CD4-positive, alpha-beta memory T cell (primary cell): ENCODE results near the gene CD180. TPM values are rescaled to one million over a fixed set of nuclear protein-coding genes. Genes with fewer than 3 reads are reported as not detected.
"Not testable (repeated sequence)": the region's sequence is repeated elsewhere in the genome, so short reads cannot be mapped to it uniquely, and the experiment has no call there.

Source experiments
- CTCF ChIA-PET: fragments of 350-600 bp; sonication (Branson Sonifier 250); formaldehyde crosslinking; loops from one replicate; lab custom pipeline; 2021; ENCODE audit warnings: inconsistent platforms; ENCODE audit not compliant: partially characterized antibody; lab: Charles Lee
- POLR2A ChIA-PET: fragments of 350-600 bp; sonication (Branson Sonifier 250); formaldehyde crosslinking; loops from one replicate; lab custom pipeline; 2021; ENCODE audit not compliant: partially characterized antibody; lab: Charles Lee
- DNase-seq, 5 donors: peaks; one replicate each; pipeline versions ENCODE4 v3.0.0 to v3.0.0-alpha.2; 2020 to 2022; ENCODE audit warnings: mixed read lengths in 1 of 5
- H3K27ac ChIP-seq: one replicate; pipeline ENCODE4 v1.7.0; 2013; ENCODE audit warnings: low read depth, low read length
- H3K27me3 ChIP-seq: 2 replicates; pipeline ENCODE4 v1.7.0; 2013; ENCODE audit warnings: mild to moderate bottlenecking, low read length, moderate library complexity; ENCODE audit not compliant: insufficient read depth
- H3K36me3 ChIP-seq: 2 replicates; pipeline ENCODE4 v1.7.0; 2013; ENCODE audit warnings: mild to moderate bottlenecking, low read length, moderate library complexity; ENCODE audit not compliant: insufficient read depth
- H3K4me1 ChIP-seq: 2 replicates; pipeline ENCODE4 v1.7.0; 2013; ENCODE audit warnings: mild to moderate bottlenecking, low read length, moderate library complexity; ENCODE audit not compliant: insufficient read depth
- H3K4me3 ChIP-seq, 2 donors: one replicate each; pipeline ENCODE4 v1.7.0; 2013; ENCODE audit warnings: low read length in 2 of 2, mild to moderate bottlenecking in 1 of 2
- H3K9me3 ChIP-seq, 2 donors: one replicate each; pipeline ENCODE4 v1.7.0; 2013; ENCODE audit warnings: low read length in 2 of 2, control low read depth in 1 of 2; ENCODE audit not compliant: control insufficient read depth in 1 of 2
- H3K27ac Mint-ChIP-seq, 7 donors: one replicate each; pipeline ENCODE4 v1.8.0; 2020 to 2021; ENCODE audit warnings: mixed read lengths in 7 of 7, mild to moderate bottlenecking in 6 of 7, inconsistent platforms in 3 of 7, moderate library complexity in 3 of 7
- H3K27me3 Mint-ChIP-seq, 2 donors: one replicate each; pipeline ENCODE4 v1.8.0; 2020 to 2021; ENCODE audit warnings: mixed read lengths in 2 of 2
- H3K36me3 Mint-ChIP-seq, 2 donors: one replicate each; pipeline ENCODE4 v1.8.0; 2020 to 2021; ENCODE audit warnings: mixed read lengths in 2 of 2, inconsistent platforms in 1 of 2, mild to moderate bottlenecking in 1 of 2
- H3K4me1 Mint-ChIP-seq, 4 donors: one replicate each; pipeline ENCODE4 v1.8.0; 2020 to 2021; ENCODE audit warnings: mixed read lengths in 4 of 4, mild to moderate bottlenecking in 1 of 4
- H3K4me3 Mint-ChIP-seq, 8 donors: one replicate each; pipeline ENCODE4 v1.8.0; 2020 to 2021; ENCODE audit warnings: mixed read lengths in 8 of 8, mild to moderate bottlenecking in 7 of 8, moderate library complexity in 6 of 8, inconsistent platforms in 3 of 8
- H3K9me3 Mint-ChIP-seq, 8 donors: one replicate each; pipeline ENCODE4 v1.8.0; 2020 to 2021; ENCODE audit warnings: mixed read lengths in 8 of 8, mild to moderate bottlenecking in 5 of 8, inconsistent platforms in 3 of 8, moderate library complexity in 1 of 8
- intact Hi-C: fragments of 100-400 bp; cut with micrococcal nuclease; formaldehyde crosslinking; loops from one replicate; pipeline ENCODE4 v1.15.1; 2023
- polyA plus RNA-seq, 2 donors: library from polyadenylated mRNA; unstranded; fragments of 300-500 nt; fragmentation: Illumina TruSeq; gene quantifications; one replicate each; pipeline ENCODE4 v1.2.3, GENCODE V29; 2021
- total RNA-seq, 2 experiments: library from RNA; stranded (reverse); gene quantifications; one replicate each; pipeline ENCODE4 v1.2.3, GENCODE V29; 2021

The CD180 gene
- total and polyA plus RNA-seq, 4 experiments from 2014 or later: 0.25 to 0.52 (median 0.50) TPM; not detected in 1

DNA sequence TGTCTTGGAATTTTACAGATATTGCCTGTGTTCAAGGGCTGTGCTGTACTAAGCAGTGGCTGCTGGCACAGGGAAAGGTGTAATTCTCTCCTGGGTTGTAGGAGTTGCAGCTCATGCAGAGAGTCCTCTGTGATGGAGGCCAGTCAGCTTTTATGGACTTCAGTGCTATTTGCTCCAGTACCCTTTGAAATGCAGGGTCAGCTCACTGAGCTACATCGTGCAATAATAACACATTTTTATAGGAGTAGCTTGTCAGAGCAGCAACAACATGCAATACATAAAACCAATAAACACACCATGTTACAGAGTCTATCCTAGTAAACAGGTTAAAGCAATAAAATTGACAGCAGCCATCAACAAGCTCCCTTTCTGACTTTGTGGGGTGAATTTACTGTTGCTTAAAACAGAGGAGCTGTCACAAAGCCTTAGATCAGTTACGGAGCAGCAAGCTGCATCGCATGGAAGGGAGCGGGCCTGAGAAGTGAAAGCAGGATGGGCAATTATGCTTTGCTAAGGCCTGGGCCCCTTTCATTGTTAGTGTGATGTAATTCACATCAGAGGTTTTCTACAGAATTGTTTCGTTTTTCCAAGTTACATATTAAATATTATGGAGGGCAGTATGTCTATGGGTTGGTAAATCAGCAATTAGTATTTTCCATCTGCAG lies 16.8 kb downstream of the CD180 start:
- Mint-ChIP-seq H3K4me1 (peaks cover 23 to 52% (median 41%) of the 10 kb centered on the region in 4 donors), H3K36me3 (peaks cover 13 to 21% of the 10 kb centered on the region in 2 donors), H3K27ac (peak overlapping the region in 3 of 7 donors; percentile 70 to 73 (median 70)), H3K9me3 (peaks cover 2 to 30% (median 27%) of the 10 kb centered on the region in 8 donors), H3K4me3 (no peak overlapping the region), H3K27me3 (no peaks in the 10 kb centered on the region)
- H3K4me1 ChIP-seq: peaks cover 21% of the 10 kb centered on the region
- ChIA-PET CTCF (interaction anchor here (1.2 to 4.5 kb wide), 4 partner anchors 12 to 29 kb away, joined by 3 to 27 read pairs (median 7); no protein-coding TSS in a partner anchor), POLR2A (interaction anchor here (1.1 to 11.2 kb wide), 4 partner anchors 9 to 26 kb away, joined by 3 to 109 read pairs (median 6); no protein-coding TSS in a partner anchor)
- no peak overlapping the region for H3K4me3 ChIP-seq
- peaks cover 5 to 10% of the 10 kb centered on the region in 2 donors for H3K9me3 ChIP-seq
- H3K27ac ChIP-seq: no peak overlapping the region
- no peaks in the 10 kb centered on the region for H3K27me3 ChIP-seq
- no peak for DNase-seq
- no peaks in the 10 kb centered on the region for H3K36me3 ChIP-seq
- intact Hi-C loops: no loop called here

DNA sequence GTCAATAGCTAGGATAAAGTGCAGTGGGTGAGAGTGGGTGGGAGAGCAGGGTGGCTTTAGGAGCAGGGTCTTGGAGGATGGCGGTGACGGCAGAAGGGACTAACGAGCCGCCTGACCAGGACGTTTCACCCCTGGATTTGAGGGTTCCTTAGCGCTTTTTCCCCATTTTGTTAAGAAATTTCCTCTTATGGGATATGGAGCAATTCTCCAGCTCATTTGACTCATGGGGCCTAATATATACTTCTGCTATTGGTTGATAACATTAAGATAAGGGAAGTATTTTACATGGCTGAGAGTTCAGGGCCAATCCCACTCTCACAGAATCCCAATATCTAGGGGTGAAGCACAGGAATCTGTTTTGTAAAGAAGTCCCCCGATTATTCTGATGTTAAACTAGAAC lies 17.6 kb downstream of the CD180 start:
- Histone ChIP-seq H3K27ac (no peak overlapping the region), H3K4me1 (peaks cover 21% of the 10 kb centered on the region), H3K27me3 (no peaks in the 10 kb centered on the region), H3K9me3 (peaks cover 5 to 10% of the 10 kb centered on the region in 2 donors), H3K4me3 (no peak overlapping the region), H3K36me3 (no peaks in the 10 kb centered on the region)
- peak overlapping the region in 1 of 7 donors; percentile 70 for H3K27ac Mint-ChIP-seq
- intact Hi-C loops: no loop called here
- ChIA-PET CTCF (interaction anchor here (1.1 to 4.5 kb wide), 3 partner anchors 11 to 14 kb away, joined by 5 to 27 read pairs (median 6); no protein-coding TSS in a partner anchor), POLR2A (interaction anchor here (11.2 kb wide), 1 partner anchor 13 kb away, joined by 109 read pairs; no protein-coding TSS in a partner anchor)
- no peak overlapping the region for H3K4me3 Mint-ChIP-seq
- H3K36me3 Mint-ChIP-seq: peaks cover 13 to 21% of the 10 kb centered on the region in 2 donors
- peaks cover 23 to 51% (median 41%) of the 10 kb centered on the region in 4 donors for H3K4me1 Mint-ChIP-seq
- H3K27me3 Mint-ChIP-seq: no peaks in the 10 kb centered on the region
- DNase-seq: no peak
- peaks cover 2 to 30% (median 27%) of the 10 kb centered on the region in 8 donors for H3K9me3 Mint-ChIP-seq

DNA sequence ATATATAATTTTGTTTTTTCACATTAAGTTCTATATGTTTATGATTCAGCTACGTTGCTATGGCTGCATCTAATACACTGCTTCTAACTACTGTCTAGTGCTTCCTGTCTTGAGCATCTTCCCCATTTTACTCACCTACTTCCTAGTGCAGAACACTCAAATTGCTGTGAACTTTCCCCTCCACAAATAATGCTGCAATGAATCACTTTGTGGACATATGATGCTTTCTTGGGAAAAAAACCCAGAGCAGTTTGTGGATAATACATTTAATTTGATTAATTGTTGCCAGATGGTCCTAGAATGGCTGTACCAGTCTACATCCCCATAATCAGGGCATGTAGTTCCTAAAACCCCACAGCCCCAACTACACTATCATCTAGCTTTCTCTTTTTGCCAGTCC lies 18.5 kb downstream of the CD180 start:
- Mint-ChIP-seq H3K4me1 (peaks cover 23 to 48% (median 38%) of the 10 kb centered on the region in 4 donors), H3K9me3 (peaks cover 2 to 30% (median 27%) of the 10 kb centered on the region in 8 donors), H3K27ac (peak overlapping the region in 1 of 7 donors; percentile 37), H3K36me3 (peaks cover 13 to 21% of the 10 kb centered on the region in 2 donors), H3K27me3 (no peaks in the 10 kb centered on the region), H3K4me3 (peak overlapping the region in 2 of 8 donors; percentile 20 to 43)
- H3K9me3 ChIP-seq: peaks cover 5 to 10% of the 10 kb centered on the region in 2 donors
- no peaks in the 10 kb centered on the region for H3K36me3 ChIP-seq
- POLR2A ChIA-PET: interaction anchor here (1.0 to 11.2 kb wide), 2 partner anchors 11 to 13 kb away, joined by 4 to 109 read pairs; no protein-coding TSS in a partner anchor
- CTCF ChIA-PET: interaction anchor here (0.9 to 2.5 kb wide), 3 partner anchors 10 to 14 kb away, joined by 5 to 6 read pairs (median 5); no protein-coding TSS in a partner anchor
- no peaks in the 10 kb centered on the region for H3K27me3 ChIP-seq
- no peak overlapping the region for H3K27ac ChIP-seq
- peaks cover 21% of the 10 kb centered on the region for H3K4me1 ChIP-seq
- no peak overlapping the region for H3K4me3 ChIP-seq
- intact Hi-C loops: no loop called here
- DNase-seq: no peak

DNA sequence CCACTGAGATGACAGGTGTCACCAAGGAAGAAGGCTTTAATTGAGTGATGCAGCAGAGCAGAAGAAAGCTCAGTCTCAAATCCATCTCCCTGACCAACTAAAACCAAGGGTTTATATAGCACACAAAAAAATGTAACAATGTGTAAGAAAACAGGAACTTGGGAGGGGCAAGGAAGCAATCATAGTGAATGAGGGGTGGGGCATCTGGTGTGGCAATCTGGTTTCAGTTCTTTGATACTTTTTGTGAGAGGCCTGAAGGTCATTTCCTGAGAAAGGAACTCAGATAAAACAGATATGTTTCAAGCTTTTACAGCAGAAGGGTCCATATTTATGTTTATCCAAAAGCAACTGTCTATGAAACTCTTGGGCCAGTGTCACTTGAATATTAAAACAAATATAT lies 19.7 kb downstream of the CD180 start:
- POLR2A ChIA-PET: interaction anchor here (1.1 to 11.2 kb wide), 2 partner anchors 11 to 30 kb away, joined by 4 to 109 read pairs; no protein-coding TSS in a partner anchor
- H3K36me3 Mint-ChIP-seq: peaks cover 13 to 21% of the 10 kb centered on the region in 2 donors

DNA sequence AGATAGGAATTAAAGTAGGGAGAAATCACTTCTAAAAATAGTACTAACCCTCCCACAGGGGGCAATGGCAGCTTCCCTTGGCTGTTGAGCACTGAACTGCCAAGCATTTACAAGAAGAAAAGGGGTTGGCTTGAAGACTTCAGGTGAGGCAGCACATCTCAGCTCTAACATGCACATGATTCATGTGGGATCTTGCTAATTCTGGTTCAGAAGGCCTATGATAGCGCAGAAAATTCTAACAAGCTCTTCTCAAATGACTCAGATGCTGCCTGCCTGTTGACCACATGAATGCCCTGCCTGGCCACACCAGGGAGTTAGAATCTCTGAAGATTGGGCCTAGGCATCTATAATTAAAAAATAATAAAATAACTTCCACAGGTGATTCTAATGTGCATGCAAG lies 22.6 kb downstream of the CD180 start:
- Histone ChIP-seq H3K36me3 (no peaks in the 10 kb centered on the region), H3K4me1 (peaks cover 14% of the 10 kb centered on the region), H3K27me3 (no peaks in the 10 kb centered on the region), H3K4me3 (no peak overlapping the region), H3K9me3 (peaks cover 5 to 10% of the 10 kb centered on the region in 2 donors), H3K27ac (no peak overlapping the region)
- POLR2A ChIA-PET: interaction anchor here (1.1 to 11.2 kb wide), 2 partner anchors 8 to 9 kb away, joined by 4 to 109 read pairs; no protein-coding TSS in a partner anchor
- intact Hi-C loops: no loop called here
- Mint-ChIP-seq H3K27me3 (no peaks in the 10 kb centered on the region), H3K4me1 (peaks cover 10 to 28% (median 13%) of the 10 kb centered on the region in 4 donors), H3K27ac (no peak overlapping the region), H3K9me3 (peaks cover 2 to 30% (median 27%) of the 10 kb centered on the region in 8 donors), H3K4me3 (no peak overlapping the region), H3K36me3 (peaks cover 13 to 24% of the 10 kb centered on the region in 2 donors)
- CTCF ChIA-PET: interaction anchor here (1.1 kb wide), 1 partner anchor 1078 kb away, joined by 3 read pairs; no protein-coding TSS in a partner anchor
- no peak for DNase-seq

More for the DNA sequence above, 19.7 kb downstream of the CD180 start:
- no peaks in the 10 kb centered on the region for H3K36me3 ChIP-seq
- no peaks in the 10 kb centered on the region for H3K27me3 ChIP-seq
- H3K4me3 ChIP-seq: no peak overlapping the region
- peaks cover 2 to 30% (median 27%) of the 10 kb centered on the region in 8 donors for H3K9me3 Mint-ChIP-seq
- H3K4me3 Mint-ChIP-seq: peak overlapping the region in 1 of 8 donors; percentile 59
- H3K4me1 ChIP-seq: peaks cover 10% of the 10 kb centered on the region
- no peak for DNase-seq
- CTCF ChIA-PET: interaction anchor here (2.5 to 2.9 kb wide), 2 partner anchors 10 to 12 kb away, joined by 6 to 10 read pairs; no protein-coding TSS in a partner anchor
- H3K9me3 ChIP-seq: peaks cover 5 to 10% of the 10 kb centered on the region in 2 donors
- H3K27ac ChIP-seq: no peak overlapping the region
- intact Hi-C loops: no loop called here
- H3K27ac Mint-ChIP-seq: peak overlapping the region in 2 of 7 donors; percentile 8 to 46
- H3K4me1 Mint-ChIP-seq: peaks cover 20 to 36% (median 29%) of the 10 kb centered on the region in 4 donors
- H3K27me3 Mint-ChIP-seq: no peaks in the 10 kb centered on the region

DNA sequence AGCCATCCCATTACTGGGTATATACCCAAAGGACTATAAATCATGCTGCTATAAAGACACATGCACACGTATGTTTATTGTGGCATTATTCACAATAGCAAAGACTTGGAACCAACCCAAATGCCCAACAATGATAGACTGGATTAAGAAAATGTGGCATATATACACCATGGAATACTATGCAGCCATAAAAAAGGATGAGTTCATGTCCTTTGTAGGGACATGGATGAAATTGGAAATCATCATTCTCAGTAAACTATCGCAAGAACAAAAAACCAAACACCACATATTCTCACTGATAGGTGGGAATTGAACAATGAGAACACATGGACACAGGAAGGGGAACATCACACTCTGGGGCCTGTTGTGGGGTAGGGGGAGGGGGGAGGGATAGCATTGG lies 23.2 kb downstream of the CD180 start:
- H3K36me3 Mint-ChIP-seq: peaks cover 13 to 21% of the 10 kb centered on the region in 2 donors
- peaks cover 11 to 29% (median 15%) of the 10 kb centered on the region in 4 donors for H3K4me1 Mint-ChIP-seq
- H3K27ac ChIP-seq, H3K4me3 ChIP-seq, H3K4me3 Mint-ChIP-seq, DNase-seq, H3K27ac Mint-ChIP-seq, H3K27me3 ChIP-seq, H3K27me3 Mint-ChIP-seq, H3K36me3 ChIP-seq, intact Hi-C loops, CTCF ChIA-PET: not testable (repeated sequence)
- peaks cover 2 to 29% (median 27%) of the 10 kb centered on the region in 8 donors for H3K9me3 Mint-ChIP-seq
- H3K9me3 ChIP-seq: peaks cover 5 to 10% of the 10 kb centered on the region in 2 donors
- H3K4me1 ChIP-seq: peaks cover 20% of the 10 kb centered on the region
- POLR2A ChIA-PET: interaction anchor here (1.1 kb wide), 1 partner anchor 9 kb away, joined by 4 read pairs; no protein-coding TSS in a partner anchor
